Raji (cell line): ENCODE data around the gene ITGAD.

Experiments used
- POLR2A ChIP-seq: IDR thresholded peaks from 2 replicates; pipeline ENCODE4 v1.6.1; 2011; ENCODE audit warnings: low read depth, low read length, control low read depth; ENCODE audit not compliant: insufficient read depth

Gene ITGAD

GRCh38 chr16:31410082-31410481 is 16.9 kb downstream of the ITGAD start:
- TF ChIP-seq POLR2A, result no peak

GRCh38 chr16:31411024-31411844 is 18.1 kb downstream of the ITGAD start:
- TF ChIP-seq POLR2A, result no peak

GRCh38 chr16:31412750-31413149 is 19.6 kb downstream of the ITGAD start:
- no peak for TF ChIP-seq POLR2A

GRCh38 chr16:31413381-31413780 is 20.2 kb downstream of the ITGAD start:
- no peak for TF ChIP-seq POLR2A

DNA sequence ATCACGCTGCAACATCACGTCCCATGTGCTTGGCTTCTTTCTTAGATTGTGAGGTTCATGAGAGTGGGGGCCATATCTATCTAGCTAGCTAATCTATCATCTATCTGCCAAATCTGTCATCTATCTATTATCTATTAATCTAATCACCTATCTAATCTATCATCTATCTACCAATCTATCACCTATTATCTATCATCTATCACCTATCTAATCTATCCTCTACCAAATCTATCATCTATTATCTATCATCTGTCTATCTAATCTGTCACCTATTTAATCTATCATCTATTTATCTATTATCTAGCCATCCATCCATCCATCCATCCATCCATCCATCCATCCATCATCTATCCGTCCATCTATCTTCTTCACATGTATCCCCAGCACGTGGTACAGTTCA is 20.8 kb downstream of the ITGAD start:
- no peak for TF ChIP-seq POLR2A

- no peak for TF ChIP-seq POLR2A
Measured at GRCh38 chr16:31414706-31415105, 21.6 kb downstream of the ITGAD start.

DNA sequence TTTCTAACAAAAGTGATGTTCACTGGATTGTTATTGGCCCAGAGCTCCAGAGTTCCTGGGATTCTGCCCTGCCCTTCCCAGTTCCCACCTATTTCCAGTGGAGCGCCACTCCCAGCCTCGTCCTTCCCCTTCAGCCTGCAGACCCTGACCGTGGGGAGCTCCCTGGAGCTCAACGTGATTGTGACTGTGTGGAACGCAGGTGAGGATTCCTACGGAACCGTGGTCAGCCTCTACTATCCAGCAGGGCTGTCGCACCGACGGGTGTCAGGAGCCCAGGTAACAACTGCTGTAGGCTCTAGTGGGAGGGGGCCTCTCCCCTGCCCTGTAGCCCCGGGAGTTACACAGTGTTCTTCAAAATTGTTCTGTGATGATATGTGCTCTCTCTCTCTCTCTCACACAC is 23.2 kb downstream of the ITGAD start:
- TF ChIP-seq POLR2A, result no peak

DNA sequence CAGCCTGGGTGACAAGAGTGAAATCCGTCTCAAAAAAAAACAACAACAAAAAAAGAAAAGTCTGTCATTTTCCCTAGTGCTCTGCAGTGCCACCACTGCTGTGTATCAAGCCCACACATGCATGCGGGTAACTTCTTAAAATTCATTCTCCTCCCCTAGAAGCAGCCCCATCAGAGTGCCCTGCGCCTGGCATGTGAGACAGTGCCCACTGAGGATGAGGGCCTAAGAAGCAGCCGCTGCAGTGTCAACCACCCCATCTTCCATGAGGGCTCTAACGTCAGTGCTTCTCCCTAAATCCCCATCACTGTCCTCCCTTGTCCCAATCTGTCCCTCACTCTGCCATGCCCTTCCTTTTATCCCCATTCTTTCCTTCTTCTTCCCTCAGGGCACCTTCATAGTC is 24.8 kb downstream of the ITGAD start:
- TF ChIP-seq POLR2A, result no peak

DNA sequence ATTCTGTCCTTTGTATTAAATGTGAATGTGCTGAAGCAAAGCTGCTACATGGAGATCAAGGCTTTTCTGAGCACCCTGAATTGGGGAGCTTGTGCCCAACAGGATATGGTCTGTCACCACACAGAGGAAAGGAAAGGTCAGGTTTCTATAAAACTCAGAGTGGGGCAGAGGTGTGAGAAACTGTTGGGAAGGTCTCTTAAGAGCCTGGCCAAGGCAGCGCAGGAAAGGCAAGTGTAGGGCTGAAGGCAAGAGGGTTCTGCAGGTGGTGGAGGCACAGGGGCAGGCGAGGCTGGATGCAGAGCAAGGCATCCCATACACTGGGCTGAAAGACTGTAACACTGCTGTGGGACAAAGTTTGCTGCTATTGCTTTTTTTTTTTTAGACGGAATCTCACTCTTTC is 26.9 kb downstream of the ITGAD start:
- TF ChIP-seq POLR2A, result no peak

- TF ChIP-seq POLR2A, result no peak
Measured at GRCh38 chr16:31421587-31421986, 28.5 kb downstream of the ITGAD start.

GRCh38 chr16:31423241-31423640 is 30.1 kb downstream of the ITGAD start:
- no peak for TF ChIP-seq POLR2A

DNA sequence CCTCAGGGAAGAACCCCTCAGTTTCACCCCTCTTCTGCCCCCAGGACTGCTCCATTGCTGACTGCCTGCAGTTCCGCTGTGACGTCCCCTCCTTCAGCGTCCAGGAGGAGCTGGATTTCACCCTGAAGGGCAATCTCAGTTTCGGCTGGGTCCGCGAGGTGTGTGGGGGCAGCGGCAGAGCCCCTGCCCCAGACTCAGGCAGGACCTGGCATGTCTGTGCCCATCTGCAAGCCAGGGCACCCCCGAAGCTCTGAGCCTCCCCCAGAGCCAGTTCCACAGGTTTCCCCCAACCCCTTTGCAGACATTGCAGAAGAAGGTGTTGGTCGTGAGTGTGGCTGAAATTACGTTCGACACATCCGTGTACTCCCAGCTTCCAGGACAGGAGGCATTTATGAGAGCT is 30.7 kb downstream of the ITGAD start:
- TF ChIP-seq POLR2A, result no peak

- TF ChIP-seq POLR2A, result no peak
Measured at GRCh38 chr16:31427441-31428278, 34.5 kb downstream of the ITGAD start.

DNA sequence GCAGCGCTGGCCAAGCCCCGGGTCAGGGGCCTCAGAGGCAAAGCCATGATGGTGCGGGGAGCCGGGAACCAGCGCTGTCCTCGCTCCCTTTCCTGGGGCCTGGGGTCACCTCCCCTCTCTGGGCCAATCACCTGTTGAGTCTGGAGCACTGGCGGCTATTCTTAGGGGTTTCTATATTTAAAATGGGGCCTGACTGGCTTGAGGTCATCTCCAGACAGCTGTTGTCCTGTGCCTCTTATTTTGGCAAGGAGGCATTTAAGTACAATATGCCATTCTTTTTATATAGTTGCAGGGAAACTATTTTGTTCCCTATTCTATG is 35.1 kb downstream of the ITGAD start, which contains the start of gene COX6A2:
COX6A2 (minus strand) TSS at position 82 of the 319 bp plus-strand sequence; CDS start at position 47, 35 bp downstream.
- no peak for TF ChIP-seq POLR2A

DNA sequence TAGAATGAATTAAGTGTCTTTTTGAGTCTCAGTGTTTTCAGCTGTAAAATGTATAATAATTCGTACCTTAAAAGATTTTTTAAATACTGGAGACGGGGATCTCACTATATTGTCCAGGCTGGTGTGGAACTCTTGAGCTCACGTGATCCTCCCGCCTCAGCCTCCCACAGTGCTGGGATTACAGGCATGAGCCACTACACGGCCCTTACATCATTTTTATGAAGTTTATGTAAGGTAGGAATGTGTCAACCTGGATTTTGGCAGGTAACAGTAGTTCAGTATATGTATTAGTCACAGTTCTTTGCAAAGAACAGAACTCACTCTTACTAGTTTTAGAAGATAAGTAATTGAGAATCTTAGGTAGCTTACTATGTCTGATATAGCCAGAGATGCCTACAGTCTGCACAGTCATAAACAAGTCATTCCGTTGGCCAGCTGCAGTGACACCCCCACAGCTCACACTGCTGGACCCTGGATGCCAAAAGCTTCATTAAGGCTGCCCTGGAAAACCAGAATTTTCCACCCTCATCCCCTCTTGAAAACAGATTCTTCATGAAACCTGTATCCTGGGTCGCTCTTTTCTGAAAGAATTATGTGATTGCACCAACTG is 35.6 kb downstream of the ITGAD start:
- no peak for TF ChIP-seq POLR2A

- no peak for TF ChIP-seq POLR2A
Measured at GRCh38 chr16:31429314-31429713, 36.2 kb downstream of the ITGAD start.
